ENCODE measurements around the gene LRRC8B. TPM values are rescaled to one million over a fixed set of nuclear protein-coding genes. Genes with fewer than 3 reads are reported as not detected.

LRRC8B gene
- total RNA-seq, 2 experiments from 2014 or later = 11.8 to 13.0 TPM

- no peak overlapping the region for H3K4me3 Mint-ChIP-seq
- H3K27ac Mint-ChIP-seq = peak overlapping the region; percentile 43
- ChIA-PET CTCF (interaction anchor here (1.2 to 2.1 kb wide), 3 partner anchors 12 to 121 kb away, joined by 3 to 14 read pairs (median 4); no protein-coding TSS in a partner anchor), POLR2A (no interaction called here)
- no peak for ATAC-seq
- H3K9me3 Mint-ChIP-seq (ENCODE audit: insufficient read depth) = peaks cover 22% of the 10 kb centered on the region
- peaks cover 60% of the 10 kb centered on the region for H3K4me1 Mint-ChIP-seq (ENCODE audit: low read depth)
- H3K27me3 Mint-ChIP-seq (ENCODE audit: low read depth) = no peaks in the 10 kb centered on the region
- peaks cover 68% of the 10 kb centered on the region for H3K36me3 Mint-ChIP-seq (ENCODE audit: low read depth)
- DNase-seq = no peak
Observed at GRCh38 chr1:89641781-89642180, 117.2 kb downstream of the LRRC8B start.

- Mint-ChIP-seq H3K27me3 (ENCODE audit: low read depth) (no peaks in the 10 kb centered on the region), H3K36me3 (ENCODE audit: low read depth) (peaks cover 60% of the 10 kb centered on the region), H3K4me1 (ENCODE audit: low read depth) (peaks cover 54% of the 10 kb centered on the region), H3K27ac (no peak overlapping the region), H3K9me3 (ENCODE audit: insufficient read depth) (peaks cover 31% of the 10 kb centered on the region), H3K4me3 (no peak overlapping the region)
- no peak for DNase-seq
- POLR2A ChIA-PET = interaction anchor here (0.7 to 1.0 kb wide), 2 partner anchors 11 to 84 kb away, joined by 3 read pairs; no protein-coding TSS in a partner anchor
- ATAC-seq = no peak
- CTCF ChIA-PET = interaction anchor here (0.8 to 2.7 kb wide), 3 partner anchors 9 to 12 kb away, joined by 3 to 6 read pairs (median 3); partner anchors contain the start of gene LRRC8C
Observed at GRCh38 chr1:89643577-89643976, 118.9 kb downstream of the LRRC8B start.

GRCh38 chr1:89644119-89644814 lies 119.6 kb downstream of the LRRC8B start:
- peaks cover 56% of the 10 kb centered on the region for H3K4me1 Mint-ChIP-seq (ENCODE audit: low read depth)
- ATAC-seq = no peak
- ChIA-PET POLR2A (interaction anchor here (1.0 to 1.2 kb wide), 3 partner anchors 9 to 12 kb away, joined by 3 to 4 read pairs (median 3); partner anchors contain the start of gene LRRC8C), CTCF (interaction anchor here (1.0 to 2.7 kb wide), 3 partner anchors 9 to 119 kb away, joined by 3 to 6 read pairs (median 6); no protein-coding TSS in a partner anchor)
- H3K4me3 Mint-ChIP-seq = no peak overlapping the region
- H3K36me3 Mint-ChIP-seq (ENCODE audit: low read depth) = peaks cover 59% of the 10 kb centered on the region
- H3K9me3 Mint-ChIP-seq (ENCODE audit: insufficient read depth) = peaks cover 31% of the 10 kb centered on the region
- H3K27ac Mint-ChIP-seq = no peak overlapping the region
- H3K27me3 Mint-ChIP-seq (ENCODE audit: low read depth) = no peaks in the 10 kb centered on the region
- DNase-seq = no peak

- Mint-ChIP-seq H3K9me3 (ENCODE audit: insufficient read depth) (peaks cover 31% of the 10 kb centered on the region), H3K4me3 (no peak overlapping the region), H3K27me3 (ENCODE audit: low read depth) (no peaks in the 10 kb centered on the region), H3K36me3 (ENCODE audit: low read depth) (peaks cover 65% of the 10 kb centered on the region), H3K4me1 (ENCODE audit: low read depth) (peaks cover 62% of the 10 kb centered on the region), H3K27ac (no peak overlapping the region)
- ChIA-PET POLR2A (interaction anchor here (1.0 to 1.6 kb wide), 2 partner anchors 10 to 11 kb away, joined by 3 to 4 read pairs; no protein-coding TSS in a partner anchor), CTCF (interaction anchor here (1.2 to 3.7 kb wide), 4 partner anchors 8 to 117 kb away, joined by 3 to 24 read pairs (median 4); no protein-coding TSS in a partner anchor)
- no peak for ATAC-seq
- no peak for DNase-seq
Observed at GRCh38 chr1:89646259-89646658, 121.6 kb downstream of the LRRC8B start.

Other genes with a start within 250 kb of the LRRC8B start
- under 1 TPM; 0.10 to 0.16 TPM for gene GBP6, start 160.8 kb upstream of the LRRC8B start, total RNA-seq
- gene LRRC8C, start 108.3 kb downstream of the LRRC8B start, total RNA-seq = 10 to 100 TPM; 32.9 to 35.0 TPM